Measurements from ENCODE around the gene RGS7. TPM values are rescaled to one million over a fixed set of nuclear protein-coding genes. Genes with fewer than 3 reads are reported as not detected.

RGS7 gene
- total RNA-seq: under 1 TPM in 1 of 4 donors, not detected in 3; 0.47 TPM

DNA sequence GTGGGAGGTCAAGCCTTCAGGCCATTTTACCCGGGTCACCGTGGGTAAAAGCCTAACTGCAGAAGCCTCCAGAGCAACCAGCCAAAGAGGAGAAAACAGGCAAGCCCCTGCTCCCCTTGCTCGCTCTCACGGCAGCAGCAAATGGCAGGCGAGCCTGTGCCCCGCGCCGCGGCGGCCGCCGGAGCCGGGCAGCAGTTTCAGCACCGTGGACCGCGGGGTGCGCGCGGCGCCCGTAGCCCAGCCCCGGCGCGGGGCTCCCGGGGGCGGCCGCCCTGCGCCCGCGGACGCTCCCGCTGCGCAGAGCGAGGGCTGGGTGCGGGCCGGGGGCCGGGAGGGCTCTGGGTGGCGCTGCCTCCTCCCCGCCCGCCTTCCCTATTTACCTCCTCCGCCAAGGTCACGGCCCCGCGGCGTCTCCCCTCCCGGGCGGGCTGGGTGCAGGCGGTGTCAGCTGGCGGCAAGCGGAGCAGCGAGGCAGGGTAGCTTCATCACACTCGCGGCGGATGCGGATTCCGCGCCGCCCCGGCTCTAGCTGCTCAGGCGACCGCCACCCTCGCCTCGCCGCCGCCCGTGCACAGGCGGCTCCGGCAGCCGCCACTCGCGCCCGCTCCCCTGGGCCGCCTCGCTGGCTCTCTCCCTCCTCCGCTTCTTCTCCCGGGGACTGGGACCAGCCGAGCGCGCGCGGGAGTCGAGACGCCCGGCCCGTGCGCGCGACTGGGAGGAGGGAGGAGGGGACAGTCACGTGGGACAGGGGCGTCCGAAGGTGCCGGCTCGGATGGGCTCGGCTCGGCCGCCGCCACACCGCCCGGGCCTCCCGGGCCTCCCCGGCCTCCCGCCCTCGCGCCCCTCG lies at the start of gene RGS7:
Gene RGS7 (minus strand): TSS at position 687 of the 847 bp plus-strand sequence.
- no peak for DNase-seq (ENCODE audit: low spot score)
- peak; percentile 69 for ATAC-seq (ENCODE audit: low FRiP score)

DNA sequence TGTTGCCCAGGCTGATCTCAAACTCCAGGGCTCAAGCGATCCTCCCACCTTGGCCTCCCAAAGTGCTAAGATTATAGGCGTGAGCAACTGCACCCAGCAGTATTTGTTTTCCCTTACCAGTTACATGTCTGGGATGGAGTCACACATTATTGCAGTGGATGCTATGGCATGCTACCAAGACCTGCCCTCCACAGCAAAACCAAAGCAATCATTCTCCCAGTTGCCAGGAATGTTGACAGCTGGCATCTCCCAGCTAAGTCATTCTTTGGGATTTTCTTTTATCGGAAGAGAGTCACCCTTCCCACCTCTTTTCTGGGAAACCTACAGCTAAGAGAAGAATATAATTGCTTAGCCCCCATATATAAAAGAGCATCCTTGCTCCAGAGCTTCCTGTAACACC lies 49.4 kb upstream of the RGS7 start:
- DNase-seq (ENCODE audit: low spot score): no peak
- ATAC-seq (ENCODE audit: low FRiP score): no peak
- TF ChIP-seq, protein P1, sequence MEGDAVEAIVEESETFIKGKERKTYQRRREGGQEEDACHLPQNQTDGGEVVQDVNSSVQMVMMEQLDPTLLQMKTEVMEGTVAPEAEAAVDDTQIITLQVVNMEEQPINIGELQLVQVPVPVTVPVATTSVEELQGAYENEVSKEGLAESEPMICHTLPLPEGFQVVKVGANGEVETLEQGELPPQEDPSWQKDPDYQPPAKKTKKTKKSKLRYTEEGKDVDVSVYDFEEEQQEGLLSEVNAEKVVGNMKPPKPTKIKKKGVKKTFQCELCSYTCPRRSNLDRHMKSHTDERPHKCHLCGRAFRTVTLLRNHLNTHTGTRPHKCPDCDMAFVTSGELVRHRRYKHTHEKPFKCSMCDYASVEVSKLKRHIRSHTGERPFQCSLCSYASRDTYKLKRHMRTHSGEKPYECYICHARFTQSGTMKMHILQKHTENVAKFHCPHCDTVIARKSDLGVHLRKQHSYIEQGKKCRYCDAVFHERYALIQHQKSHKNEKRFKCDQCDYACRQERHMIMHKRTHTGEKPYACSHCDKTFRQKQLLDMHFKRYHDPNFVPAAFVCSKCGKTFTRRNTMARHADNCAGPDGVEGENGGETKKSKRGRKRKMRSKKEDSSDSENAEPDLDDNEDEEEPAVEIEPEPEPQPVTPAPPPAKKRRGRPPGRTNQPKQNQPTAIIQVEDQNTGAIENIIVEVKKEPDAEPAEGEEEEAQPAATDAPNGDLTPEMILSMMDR (IDR thresholded peaks at IDR 0.05): no peak

More for the DNA sequence above, at the start of gene RGS7:
- TF ChIP-seq, protein P1 (IDR thresholded peaks at IDR 0.05): no peak

DNA sequence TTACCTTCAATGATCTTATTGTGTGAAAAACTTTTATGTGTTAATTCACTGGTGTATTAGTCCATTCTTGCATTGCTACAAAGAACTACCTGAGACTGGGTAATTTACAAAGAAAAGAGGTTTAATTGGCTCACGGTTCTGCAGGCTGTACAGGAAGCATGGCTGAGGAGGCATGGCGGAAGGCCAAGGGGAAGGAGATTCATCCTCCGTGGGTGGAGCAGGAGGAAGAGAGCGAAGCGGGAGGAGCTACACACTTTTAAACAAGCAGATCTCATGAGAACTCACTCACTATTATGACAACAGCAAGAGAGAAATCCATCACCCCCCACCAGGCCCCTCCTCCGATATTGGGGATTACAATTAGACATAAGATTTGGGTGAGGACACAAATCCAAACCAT lies 44.2 kb upstream of the RGS7 start:
- DNase-seq (ENCODE audit: low spot score): no peak
- TF ChIP-seq, protein P1 (IDR thresholded peaks at IDR 0.05): no peak
- no peak for ATAC-seq (ENCODE audit: low FRiP score)

DNA sequence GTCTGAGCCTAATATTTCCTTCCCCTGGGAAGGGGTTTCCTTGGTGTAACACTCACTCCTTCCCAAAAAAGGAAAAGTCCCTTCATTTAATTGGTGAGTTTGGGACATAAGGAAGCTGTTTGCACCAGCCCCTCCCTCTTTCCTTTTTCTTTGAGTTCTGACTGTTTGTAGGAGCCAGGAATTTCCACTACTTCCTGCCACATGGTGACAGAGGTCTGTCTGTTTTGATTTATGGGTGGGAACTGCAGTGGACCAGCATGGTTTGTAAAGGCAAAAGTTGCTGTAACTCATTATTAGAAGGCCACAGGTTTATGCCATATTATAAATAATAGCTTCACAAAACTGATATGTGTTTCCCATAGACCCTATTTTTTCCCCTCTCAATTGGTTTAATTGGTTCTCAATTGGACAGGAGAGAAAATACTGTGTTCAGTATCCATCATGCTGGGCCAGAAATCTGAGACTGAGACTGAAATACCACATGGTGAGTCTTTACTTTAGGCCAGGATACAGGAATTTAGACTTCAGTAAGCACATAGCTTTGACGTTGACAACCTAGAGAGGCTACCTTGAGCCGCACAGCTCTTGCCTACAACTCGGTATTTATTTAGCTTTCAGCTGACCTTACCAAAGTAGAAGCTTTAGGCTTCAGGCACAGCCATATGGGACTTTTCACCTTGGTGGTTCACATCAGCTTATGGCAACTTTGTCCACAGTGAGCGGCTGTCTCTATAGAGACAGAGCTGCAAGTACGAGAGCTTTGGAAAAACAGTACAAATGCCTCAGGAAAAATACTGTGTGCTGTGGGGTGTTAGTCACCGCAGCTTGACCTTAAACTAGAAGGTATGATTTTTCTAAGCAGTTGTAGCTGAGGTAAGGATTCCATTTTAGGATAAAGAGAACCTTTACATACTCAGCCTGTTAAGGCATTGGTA lies 40.0 kb upstream of the RGS7 start:
- DNase-seq (ENCODE audit: low spot score) (no peak), ATAC-seq (ENCODE audit: low FRiP score) (no peak)

DNA sequence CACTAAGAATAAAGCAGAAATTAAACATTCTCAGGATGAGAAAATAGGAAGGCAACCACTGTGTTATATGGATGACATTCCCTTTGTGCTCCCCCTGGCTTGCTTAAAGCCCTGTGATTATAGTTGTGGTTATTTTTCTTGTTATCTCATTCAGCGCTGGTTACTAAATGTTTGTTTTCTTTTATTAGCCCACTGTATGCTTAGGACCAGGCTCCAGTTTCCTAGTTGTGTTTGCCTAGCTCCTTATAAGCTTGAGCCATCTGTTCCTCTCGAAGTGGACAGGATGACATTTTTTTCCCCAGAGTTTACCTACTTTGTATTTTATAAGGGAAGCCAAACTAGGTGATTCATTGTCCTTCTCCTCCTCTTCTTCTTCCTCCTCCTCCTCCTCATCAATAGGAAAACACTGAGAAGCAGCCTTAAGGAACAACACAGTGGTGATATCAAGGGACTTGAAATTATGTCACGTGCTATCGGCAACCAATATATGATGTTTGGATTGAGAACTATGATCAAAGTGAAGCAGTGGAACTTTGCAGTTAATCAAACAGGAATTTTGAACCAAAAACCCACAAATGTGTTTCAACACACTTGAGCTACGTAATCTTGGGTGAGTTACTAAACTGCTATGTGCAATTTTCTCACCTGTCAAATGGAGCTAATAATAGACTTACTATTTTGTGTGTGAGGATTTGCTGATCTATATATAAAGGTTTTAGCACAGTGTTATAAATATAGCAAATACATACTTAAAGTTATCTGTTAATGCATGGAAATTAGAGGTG lies 35.1 kb upstream of the RGS7 start:
- ATAC-seq (ENCODE audit: low FRiP score) (no peak), DNase-seq (ENCODE audit: low spot score) (no peak)

More for the DNA sequence above, 40.0 kb upstream of the RGS7 start:
- TF ChIP-seq, protein P1 (IDR thresholded peaks at IDR 0.05): no peak

DNA sequence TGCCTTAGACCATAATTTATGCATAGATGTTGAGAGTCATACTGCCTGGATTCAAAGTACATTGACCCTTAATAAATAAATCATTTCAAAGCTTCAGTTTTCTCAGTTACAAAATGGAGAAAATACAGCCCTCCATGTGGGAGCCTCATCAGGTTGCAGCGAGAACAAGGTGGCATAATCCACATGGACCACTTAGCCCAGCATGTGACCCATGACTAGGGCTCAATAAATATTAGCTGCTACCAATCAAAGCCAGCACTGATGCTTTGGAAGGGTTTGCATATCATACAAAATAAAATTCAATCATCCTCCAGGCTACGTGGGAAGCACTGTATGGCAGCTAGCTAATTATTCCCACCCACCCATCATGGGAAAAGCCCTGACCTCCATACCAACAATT lies 33.5 kb upstream of the RGS7 start:
- ATAC-seq (ENCODE audit: low FRiP score) (no peak), DNase-seq (ENCODE audit: low spot score) (no peak)
- TF ChIP-seq, protein P1 (IDR thresholded peaks at IDR 0.05): no peak

More for the DNA sequence above, 35.1 kb upstream of the RGS7 start:
- TF ChIP-seq, protein P1 (IDR thresholded peaks at IDR 0.05): no peak
